HG02642 (cell line): Measurements from ENCODE around the gene HOXD13.

Experiments used
- ATAC-seq: cut with Tn5 transposase; IDR thresholded peaks from one replicate; pipeline ENCODE4 v1.9.1; 2021; ENCODE audit warnings: mild to moderate bottlenecking; ENCODE audit not compliant: unreplicated experiment, poor library complexity

Gene HOXD13

DNA sequence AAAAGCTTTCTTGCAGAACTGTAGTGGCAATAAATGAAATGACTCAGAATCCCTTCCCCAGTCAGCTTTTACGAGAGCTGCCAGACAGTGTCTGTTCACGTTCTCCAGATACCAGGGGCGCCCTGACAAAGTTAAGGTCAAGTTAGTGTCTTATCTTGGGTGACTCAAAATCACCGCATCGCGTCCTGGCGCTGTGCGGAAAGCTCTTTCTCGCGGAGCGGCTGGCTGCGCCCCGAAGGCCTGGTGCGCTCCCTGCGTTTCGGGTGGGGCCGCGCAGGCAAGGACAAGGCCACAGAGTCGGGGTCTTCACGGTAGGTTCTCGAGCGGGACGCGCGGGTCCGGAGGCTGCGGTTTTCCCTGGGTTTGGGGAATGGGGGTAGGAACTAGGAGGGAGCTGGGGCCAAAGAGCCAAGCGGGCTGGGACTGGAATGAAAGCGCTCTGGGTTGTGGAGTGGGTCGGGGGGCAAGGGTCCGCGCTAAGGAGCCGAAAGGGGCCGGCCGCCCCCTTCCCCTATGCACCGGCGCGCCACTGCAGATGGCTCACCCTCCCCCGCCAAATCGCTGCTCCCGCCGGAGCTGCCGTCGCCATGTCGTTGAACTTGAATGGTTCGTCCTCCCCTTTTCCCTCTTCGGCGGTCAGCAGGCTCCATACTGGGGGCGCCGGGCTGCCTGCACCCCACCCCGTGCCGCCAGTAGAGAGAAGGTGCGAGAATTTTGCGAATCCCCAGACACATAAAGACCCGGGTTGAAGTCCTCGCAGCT lies 12.0 kb downstream of the HOXD13 start:
- ATAC-seq = no peak

GRCh38 chr2:176105078-176105729 lies 12.7 kb downstream of the HOXD13 start:
- ATAC-seq = no peak

- no peak for ATAC-seq
These were observed 13.4 kb downstream of the HOXD13 start for GRCh38 chr2:176105730-176106580.

DNA sequence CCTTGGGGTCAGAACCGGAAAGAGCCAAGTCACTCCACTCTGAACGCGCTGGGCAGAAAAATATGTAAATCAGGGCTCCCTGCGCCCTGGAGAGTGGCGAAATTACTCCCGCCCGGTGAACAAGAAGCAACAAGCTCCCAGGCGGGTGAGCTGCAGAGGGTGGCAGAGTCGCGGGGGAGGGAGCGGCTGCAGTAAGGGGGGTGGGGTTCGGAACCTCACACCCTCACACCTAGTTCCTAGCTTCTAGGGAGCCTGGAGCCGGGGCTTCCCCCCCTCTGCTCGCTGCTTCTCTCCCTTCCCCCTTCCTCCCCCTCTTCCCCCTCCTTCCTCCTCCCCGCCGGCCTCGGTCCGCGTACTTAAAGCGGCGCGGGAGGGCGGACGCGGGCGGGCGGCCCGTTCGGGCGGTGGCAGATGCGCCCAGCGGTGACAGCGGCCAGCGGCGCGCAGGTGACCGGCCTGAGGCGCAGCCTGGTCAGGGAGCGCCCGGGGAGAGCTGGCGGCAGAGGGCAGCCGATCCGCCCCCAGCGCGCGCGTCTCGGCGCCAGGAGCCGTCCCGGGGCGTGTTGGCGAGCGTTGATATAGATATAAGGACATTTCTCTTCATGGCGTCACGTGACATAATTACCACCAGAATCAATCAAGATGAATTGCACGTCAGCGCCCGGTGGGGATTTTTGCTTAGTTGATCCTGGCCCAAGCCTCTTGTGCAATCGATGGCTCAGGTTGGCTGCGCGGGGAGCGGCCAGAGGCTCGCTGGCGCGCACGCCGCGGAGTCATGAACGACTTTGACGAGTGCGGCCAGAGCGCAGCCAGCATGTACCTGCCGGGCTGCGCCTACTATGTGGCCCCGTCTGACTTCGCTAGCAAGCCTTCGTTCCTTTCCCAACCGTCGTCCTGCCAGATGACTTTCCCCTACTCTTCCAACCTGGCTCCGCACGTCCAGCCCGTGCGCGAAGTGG lies 14.3 kb downstream of the HOXD13 start, which contains the start of gene HOXD11:
Gene HOXD11, plus strand, starts transcription at position 700 of the 959 bp plus-strand sequence. Its CDS starts 76 bp downstream, at position 776.
- ATAC-seq = no peak

DNA sequence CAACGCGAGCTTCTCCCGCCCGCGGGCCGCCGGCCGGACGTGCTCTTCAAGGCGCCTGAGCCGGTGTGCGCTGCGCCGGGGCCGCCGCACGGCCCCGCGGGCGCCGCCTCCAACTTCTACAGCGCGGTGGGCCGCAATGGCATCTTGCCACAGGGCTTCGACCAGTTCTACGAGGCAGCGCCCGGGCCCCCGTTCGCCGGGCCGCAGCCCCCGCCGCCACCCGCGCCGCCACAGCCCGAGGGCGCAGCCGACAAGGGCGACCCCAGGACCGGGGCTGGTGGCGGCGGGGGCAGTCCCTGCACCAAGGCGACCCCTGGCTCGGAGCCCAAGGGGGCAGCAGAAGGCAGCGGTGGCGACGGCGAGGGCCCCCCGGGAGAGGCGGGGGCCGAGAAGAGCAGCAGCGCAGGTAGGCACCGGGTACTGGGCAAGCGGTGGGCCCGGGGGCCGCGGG lies 15.2 kb downstream of the HOXD13 start:
- no peak for ATAC-seq

DNA sequence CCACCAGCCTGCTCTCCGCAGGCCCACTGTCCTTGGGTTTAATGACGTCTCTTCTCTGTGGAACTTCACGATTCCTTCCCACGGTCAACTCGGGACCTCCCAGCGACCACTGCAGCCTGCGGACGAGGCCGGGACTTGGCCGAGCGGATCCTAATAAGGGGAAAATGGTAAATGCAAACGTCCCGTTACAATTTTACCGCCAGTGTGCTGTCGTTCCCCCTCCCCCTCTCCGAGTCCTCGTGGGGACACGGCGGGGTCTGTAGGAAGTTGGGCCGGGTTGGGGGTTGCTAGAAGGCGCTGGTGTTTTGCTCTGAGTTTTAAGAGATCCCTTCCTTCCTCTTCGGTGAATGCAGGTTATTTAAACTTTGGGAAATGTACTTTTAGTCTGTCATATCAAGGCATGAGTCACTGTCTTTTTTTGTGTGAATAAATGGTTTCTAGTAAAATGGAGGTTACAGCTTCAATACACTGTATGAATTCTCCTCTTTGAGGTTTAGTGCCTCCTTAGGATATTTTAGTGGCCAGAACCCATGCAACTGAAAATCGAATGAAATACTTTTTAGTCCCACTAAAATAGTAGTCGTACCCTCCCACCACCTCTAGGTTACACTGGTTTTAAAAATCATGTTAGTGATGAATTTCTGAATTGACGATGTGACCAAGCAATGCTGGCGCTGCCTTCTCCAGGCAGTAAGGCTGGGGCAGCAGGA lies 16.8 kb downstream of the HOXD13 start:
- ATAC-seq = no peak

DNA sequence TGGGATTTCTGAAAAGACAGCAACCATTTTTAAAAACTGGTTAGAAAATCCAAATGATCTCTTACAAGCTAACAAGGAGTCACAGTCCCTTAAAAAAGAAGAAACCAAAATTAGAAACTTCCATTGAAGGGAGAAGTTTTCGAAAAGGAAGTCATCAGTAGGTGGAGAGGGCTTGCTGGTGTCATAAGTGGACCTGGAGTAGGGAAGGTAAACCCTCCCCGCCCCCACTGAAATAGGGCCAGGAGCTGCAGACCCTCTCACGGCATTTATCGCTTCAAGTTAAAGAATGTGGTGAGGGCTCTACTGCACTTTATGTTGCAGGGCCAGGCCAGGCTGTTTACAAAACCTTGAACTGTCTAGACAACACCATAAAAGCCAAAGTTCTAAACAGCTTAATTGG lies 17.4 kb downstream of the HOXD13 start:
- ATAC-seq = no peak

GRCh38 chr2:176110415-176111308 lies 18.1 kb downstream of the HOXD13 start:
- ATAC-seq = no peak

- ATAC-seq = no peak
These were observed 18.8 kb downstream of the HOXD13 start for GRCh38 chr2:176111309-176111663.

GRCh38 chr2:176111846-176112374 lies 19.4 kb downstream of the HOXD13 start:
- ATAC-seq = no peak

GRCh38 chr2:176112375-176113302 lies 20.1 kb downstream of the HOXD13 start:
- ATAC-seq = no peak

DNA sequence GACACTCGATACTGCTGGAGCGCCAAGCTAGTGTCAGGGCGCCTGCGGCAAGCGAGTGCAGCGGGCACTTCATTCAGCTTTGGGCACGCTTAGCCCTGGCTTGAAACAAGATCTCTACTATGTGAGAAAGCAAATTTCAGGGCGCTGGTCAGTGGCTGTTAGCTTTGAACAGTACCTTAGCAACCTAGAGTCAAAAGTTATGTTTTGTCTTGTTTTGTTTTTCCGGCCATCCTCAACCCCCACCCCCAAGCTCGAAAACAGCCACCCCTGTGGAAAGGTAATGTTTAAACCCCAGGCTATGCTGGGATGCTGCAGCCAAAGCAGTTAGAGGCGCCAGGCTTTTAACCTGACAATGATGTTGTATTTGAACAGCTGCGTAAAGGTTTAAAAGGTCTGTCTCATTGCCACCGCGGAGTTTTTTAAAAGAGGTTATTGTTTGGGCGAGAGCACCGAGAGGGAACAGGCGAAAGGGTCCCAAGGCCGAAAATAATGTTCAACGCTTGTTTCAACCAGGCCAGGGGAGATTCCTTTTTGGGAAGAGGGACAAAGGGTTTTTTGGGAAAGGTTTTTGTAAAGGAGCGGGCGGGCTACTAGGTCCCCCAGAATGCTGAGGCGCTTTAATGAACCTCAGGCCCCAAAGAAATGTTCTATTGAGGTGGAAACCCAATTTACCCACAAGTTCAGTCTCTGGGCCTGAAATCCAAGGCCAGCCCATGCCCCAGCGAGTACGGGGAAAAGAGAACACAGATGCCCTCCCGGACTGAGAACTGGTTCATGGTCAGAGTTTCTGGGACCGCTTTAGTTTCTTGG lies 21.8 kb downstream of the HOXD13 start:
- no peak for ATAC-seq

DNA sequence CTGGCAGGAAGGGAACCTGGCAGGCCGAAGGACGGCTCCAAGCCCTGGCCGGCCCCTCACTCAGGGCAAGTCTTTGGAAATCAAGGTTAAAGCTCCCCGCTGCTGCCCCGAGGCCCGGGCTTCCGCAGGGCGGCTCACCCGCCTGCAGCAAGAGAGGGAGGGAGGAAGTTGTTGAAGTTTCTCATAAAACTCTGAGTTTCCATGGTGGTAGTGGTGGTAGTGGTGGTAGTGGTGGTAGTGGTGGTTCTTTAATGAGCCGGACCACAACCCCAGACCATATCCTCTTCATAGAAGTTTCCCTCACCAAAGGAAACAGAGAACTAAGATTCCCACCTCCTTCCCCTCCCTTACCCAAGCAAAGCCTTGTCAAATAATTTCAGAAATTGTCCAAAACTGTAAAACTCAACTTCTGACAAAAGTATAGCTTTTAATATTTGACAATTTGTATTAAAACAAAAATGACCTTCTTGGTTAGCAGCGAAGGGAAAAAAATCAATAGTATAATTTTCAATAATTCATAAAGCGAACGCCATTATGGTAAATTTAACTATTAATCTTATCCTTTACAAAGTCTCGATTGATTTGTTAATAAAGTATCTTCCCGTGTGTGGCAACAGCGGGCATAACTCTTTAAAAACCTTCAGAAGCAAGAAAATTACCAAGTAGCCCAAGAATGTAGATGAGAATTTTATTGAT lies 22.6 kb downstream of the HOXD13 start:
- ATAC-seq = no peak

DNA sequence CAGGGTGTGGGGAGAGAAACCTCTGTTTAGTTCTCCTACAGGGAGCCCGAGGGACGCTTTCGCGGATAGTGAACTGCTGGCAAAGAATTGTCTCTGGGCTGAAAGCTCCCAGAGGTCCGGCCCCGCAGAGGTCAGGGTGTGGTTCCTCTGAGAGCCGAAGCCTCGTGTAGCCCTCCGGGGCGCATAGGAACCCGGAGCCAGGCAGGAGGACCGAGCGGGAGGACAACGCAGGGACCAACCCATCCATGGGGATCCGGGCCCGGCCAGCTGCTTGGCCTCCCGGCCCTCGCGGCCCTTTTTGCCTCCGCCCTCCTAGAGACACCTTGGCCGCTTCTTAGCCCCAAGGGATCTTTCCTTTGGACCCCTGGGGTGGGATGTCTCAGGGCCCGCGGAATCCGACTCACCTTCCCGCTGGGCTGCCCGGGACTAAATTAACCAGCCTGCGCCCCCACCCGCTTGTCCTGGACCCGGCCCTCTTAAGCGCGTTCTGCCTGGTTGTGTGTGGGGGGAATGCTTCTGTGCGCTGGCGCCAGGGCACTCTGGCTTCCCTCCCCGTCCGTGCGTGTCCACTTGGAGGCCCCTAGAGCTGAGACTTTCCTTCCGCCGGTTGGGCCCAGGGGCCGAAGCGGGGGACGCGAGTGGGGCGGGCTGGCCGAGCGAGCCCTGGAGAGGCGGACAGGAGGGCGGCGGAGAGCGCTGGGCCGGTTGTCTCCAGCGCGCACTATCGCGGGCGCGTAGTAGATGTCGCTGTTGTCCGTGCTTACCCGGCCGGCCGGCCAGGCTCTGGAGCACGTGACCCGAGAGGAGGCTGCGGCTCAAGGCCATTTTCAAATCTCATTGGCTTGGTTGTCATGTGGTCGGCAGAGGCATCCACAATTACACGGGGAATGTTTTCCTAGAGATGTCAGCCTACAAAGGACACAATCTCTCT lies 23.6 kb downstream of the HOXD13 start, which contains the start of gene HOXD10:
Gene HOXD10, plus strand, starts transcription at position 896 of the 931 bp plus-strand sequence. CDS start 56 bp downstream, outside the sequence.
- ATAC-seq = no peak
